Adrenal gland (tissue), 5 donors: ENCODE data around the gene ETFDH.

Experiments
- POLR2A ChIP-seq, 2 donors: fragments of 450-650 bp; IDR thresholded peaks; one replicate each; pipeline ENCODE4 v1.6.1; 2017; ENCODE audit warnings: antibody characterized with exemption in 2 of 2, mild to moderate bottlenecking in 2 of 2, moderate library complexity in 1 of 2
- TF ChIP-seq, protein P1 (sequence below), 6 experiments: fragments of 450-650 bp in 4 of 6; fragments of 200-600 bp in 2 of 6; sonication (generic) in 1 of 6; IDR thresholded peaks; 1 replicate in 5 of 6; 2 replicates in 1 of 6; pipeline versions ENCODE4 v1.5.1 to v1.8.0; 2016 to 2021; ENCODE audit warnings: antibody characterized with exemption in 6 of 6, mild to moderate bottlenecking in 2 of 6, moderate library complexity in 1 of 6
- donor health status: DM: no; HTN: no; CAD: no.

GRCh38 chr4:158722917-158723793, 51.1 kb downstream of the ETFDH start, which contains the start of gene PPID:
- TF ChIP-seq, protein P1, sequence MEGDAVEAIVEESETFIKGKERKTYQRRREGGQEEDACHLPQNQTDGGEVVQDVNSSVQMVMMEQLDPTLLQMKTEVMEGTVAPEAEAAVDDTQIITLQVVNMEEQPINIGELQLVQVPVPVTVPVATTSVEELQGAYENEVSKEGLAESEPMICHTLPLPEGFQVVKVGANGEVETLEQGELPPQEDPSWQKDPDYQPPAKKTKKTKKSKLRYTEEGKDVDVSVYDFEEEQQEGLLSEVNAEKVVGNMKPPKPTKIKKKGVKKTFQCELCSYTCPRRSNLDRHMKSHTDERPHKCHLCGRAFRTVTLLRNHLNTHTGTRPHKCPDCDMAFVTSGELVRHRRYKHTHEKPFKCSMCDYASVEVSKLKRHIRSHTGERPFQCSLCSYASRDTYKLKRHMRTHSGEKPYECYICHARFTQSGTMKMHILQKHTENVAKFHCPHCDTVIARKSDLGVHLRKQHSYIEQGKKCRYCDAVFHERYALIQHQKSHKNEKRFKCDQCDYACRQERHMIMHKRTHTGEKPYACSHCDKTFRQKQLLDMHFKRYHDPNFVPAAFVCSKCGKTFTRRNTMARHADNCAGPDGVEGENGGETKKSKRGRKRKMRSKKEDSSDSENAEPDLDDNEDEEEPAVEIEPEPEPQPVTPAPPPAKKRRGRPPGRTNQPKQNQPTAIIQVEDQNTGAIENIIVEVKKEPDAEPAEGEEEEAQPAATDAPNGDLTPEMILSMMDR (IDR thresholded peaks at IDR 0.05) = peak in 1 of 6 experiments; percentile 8
- peak; percentile 57 to 64 for TF ChIP-seq POLR2A (IDR thresholded peaks at IDR 0.05)
